WTC11 (cell line): ENCODE data around the gene TIMP4. TPM values are rescaled to one million over a fixed set of nuclear protein-coding genes. Genes with fewer than 3 reads are reported as not detected.

Source experiments
- ATAC-seq: fragments of 200-7000 bp; cut with Tn5 transposase; 2 replicates; pipeline ENCODE4 v1.10.0; 2021; ENCODE audit warnings: mild to moderate bottlenecking, moderate library complexity
- CTCF ChIA-PET: fragments of 300-600 bp; sonication (Branson Sonifier 250); formaldehyde crosslinking; loops from one replicate; lab custom pipeline; 2021; ENCODE audit warnings: antibody characterized with exemption; lab: Charles Lee
- POLR2A ChIA-PET: fragments of 350-600 bp; sonication (Branson Sonifier 250); formaldehyde crosslinking; loops from one replicate; lab custom pipeline; 2021; ENCODE audit warnings: antibody characterized with exemption; lab: Charles Lee
- DNase-seq: peaks from one replicate; pipeline ENCODE4 v3.0.0; 2021; ENCODE audit warnings: low spot score
- H3K27ac Mint-ChIP-seq: 2 replicates; pipeline ENCODE4 v1.8.0; 2021; ENCODE audit warnings: mixed read lengths
- H3K27me3 Mint-ChIP-seq: 2 replicates; pipeline ENCODE4 v1.8.0; 2021; ENCODE audit warnings: low read depth, mild to moderate bottlenecking, moderate library complexity, mixed read lengths
- H3K36me3 Mint-ChIP-seq: 2 replicates; pipeline ENCODE4 v1.8.0; 2021; ENCODE audit warnings: mixed read lengths
- H3K4me1 Mint-ChIP-seq: 2 replicates; pipeline ENCODE4 v1.8.0; 2022; ENCODE audit warnings: mixed read lengths
- H3K4me3 Mint-ChIP-seq: 2 replicates; pipeline ENCODE4 v1.8.0; 2021; ENCODE audit warnings: mild to moderate bottlenecking, moderate library complexity, mixed read lengths
- H3K9me3 Mint-ChIP-seq: 2 replicates; pipeline ENCODE4 v1.8.0; 2021; ENCODE audit warnings: mixed read lengths
- CBFB ChIP-seq: sonication (generic); formaldehyde crosslinking; IDR thresholded peaks from 2 replicates; pipeline ENCODE4 v1.8.1; 2022; ENCODE audit warnings: mild to moderate bottlenecking, low read depth, missing genetic modification reagents
- ESRRA ChIP-seq: sonication (generic); formaldehyde crosslinking; IDR thresholded peaks from 2 replicates; pipeline ENCODE4 v1.8.1; 2022; ENCODE audit warnings: mild to moderate bottlenecking, missing genetic modification reagents, borderline replicate concordance
- FOXP1 ChIP-seq: sonication (generic); formaldehyde crosslinking; IDR thresholded peaks from 2 replicates; pipeline ENCODE4 v1.8.0; 2022; ENCODE audit warnings: missing genetic modification reagents, mild to moderate bottlenecking, moderate library complexity, borderline replicate concordance
- HMGA2 ChIP-seq: fragments of 250-450 bp; sonication (Bioruptor Pico); IDR thresholded peaks from 2 replicates; pipeline ENCODE4 v1.4.0; 2021; ENCODE audit warnings: mild to moderate bottlenecking, moderate library complexity
- KAT7 ChIP-seq: sonication (generic); formaldehyde crosslinking; IDR thresholded peaks from 2 replicates; pipeline ENCODE4 v1.8.1; 2023; ENCODE audit warnings: missing genetic modification reagents, mild to moderate bottlenecking, borderline replicate concordance
- NFE2L1 ChIP-seq: sonication (generic); formaldehyde crosslinking; IDR thresholded peaks from 2 replicates; pipeline ENCODE4 v1.8.1; 2023; ENCODE audit warnings: missing genetic modification reagents
- PRRX2 ChIP-seq: fragments of 250-450 bp; sonication (Bioruptor Pico); IDR thresholded peaks from 2 replicates; pipeline ENCODE4 v1.8.0; 2021; ENCODE audit warnings: mild to moderate bottlenecking
- SMAD4 ChIP-seq: sonication (generic); formaldehyde crosslinking; IDR thresholded peaks from 2 replicates; pipeline ENCODE4 v1.8.0; 2022; ENCODE audit warnings: mild to moderate bottlenecking, missing genetic modification reagents
- ZNF121 ChIP-seq: sonication (generic); formaldehyde crosslinking; IDR thresholded peaks from 2 replicates; pipeline ENCODE4 v1.8.0; 2023; ENCODE audit warnings: missing genetic modification reagents
- ZNF317 ChIP-seq: sonication (generic); formaldehyde crosslinking; IDR thresholded peaks from 2 replicates; pipeline ENCODE4 v1.8.1; 2023; ENCODE audit warnings: low read depth, mild to moderate bottlenecking, moderate library complexity, missing genetic modification reagents, borderline replicate concordance
- total RNA-seq: library from RNA; stranded (reverse); gene quantifications from 3 replicates; pipeline ENCODE4 v1.2.3, GENCODE V29; 2021
- TF ChIP-seq, protein P1 (sequence below): sonication (generic); formaldehyde crosslinking; IDR thresholded peaks from 2 replicates; pipeline ENCODE4 v1.8.1; 2022; ENCODE audit warnings: low read depth, mild to moderate bottlenecking, moderate library complexity, missing genetic modification reagents, borderline replicate concordance
- TF ChIP-seq, protein P2 (sequence below): sonication (generic); formaldehyde crosslinking; IDR thresholded peaks from 2 replicates; pipeline ENCODE4 v1.8.1; 2023; ENCODE audit warnings: mild to moderate bottlenecking, missing genetic modification reagents
- TF ChIP-seq, protein P3 (sequence below): fragments of 250-450 bp; sonication (Bioruptor Pico); conservative IDR thresholded peaks from 2 replicates; pipeline ENCODE4 v1.9.0; 2021; ENCODE audit warnings: mild to moderate bottlenecking
- TF ChIP-seq, protein P4 (sequence below): sonication (generic); formaldehyde crosslinking; IDR thresholded peaks from 2 replicates; pipeline ENCODE4 v1.8.1; 2023; ENCODE audit warnings: mild to moderate bottlenecking, moderate library complexity, missing genetic modification reagents
- TF ChIP-seq, protein P5 (sequence below): fragments of 250-450 bp; sonication (Bioruptor Pico); IDR thresholded peaks from 2 replicates; pipeline ENCODE4 v1.9.0; 2021; ENCODE audit warnings: mild to moderate bottlenecking, borderline replicate concordance

Gene TIMP4
- total RNA-seq, 1 experiment from 2014 or later: 11.8 TPM

DNA sequence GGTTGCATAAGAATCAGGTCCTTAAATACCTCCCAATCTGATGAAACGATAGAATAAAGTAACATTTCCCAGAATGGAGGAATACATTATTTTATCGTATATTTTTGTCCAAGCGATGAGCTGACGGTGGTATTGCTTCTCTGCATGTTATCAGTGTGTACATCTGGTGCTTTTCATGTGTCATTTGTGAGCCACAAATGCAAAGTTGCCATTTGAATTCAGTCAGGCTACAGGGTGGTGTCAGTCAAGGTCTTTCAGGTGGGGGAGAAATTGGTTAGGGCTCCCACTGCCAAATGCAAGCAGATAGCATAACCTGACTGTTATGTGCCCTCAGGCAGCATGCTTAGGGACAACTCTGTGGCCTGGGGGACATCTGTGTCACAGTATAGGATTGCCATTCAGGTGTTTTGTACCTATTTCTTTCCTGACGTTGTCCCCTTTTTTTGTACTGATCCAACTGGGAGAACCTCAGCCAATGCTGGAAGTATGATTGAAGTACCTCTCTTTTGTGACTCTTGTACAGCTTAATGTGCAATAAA lies 26.5 kb upstream of the TIMP4 start:
- H3K27me3 Mint-ChIP-seq: no peaks in the 10 kb centered on the region
- ATAC-seq: no peak
- ChIA-PET POLR2A (interaction anchor here (0.6 kb wide), 1 partner anchor 273 kb away, joined by 3 read pairs; no protein-coding TSS in a partner anchor), CTCF (interaction anchor here (0.6 to 1.0 kb wide), 2 partner anchors 10 to 182 kb away, joined by 3 read pairs; no protein-coding TSS in a partner anchor)
- no peak for TF ChIP-seq PRRX2
- no peak for TF ChIP-seq ESRRA (CRISPR knock-in tag)
- TF ChIP-seq, protein P1, sequence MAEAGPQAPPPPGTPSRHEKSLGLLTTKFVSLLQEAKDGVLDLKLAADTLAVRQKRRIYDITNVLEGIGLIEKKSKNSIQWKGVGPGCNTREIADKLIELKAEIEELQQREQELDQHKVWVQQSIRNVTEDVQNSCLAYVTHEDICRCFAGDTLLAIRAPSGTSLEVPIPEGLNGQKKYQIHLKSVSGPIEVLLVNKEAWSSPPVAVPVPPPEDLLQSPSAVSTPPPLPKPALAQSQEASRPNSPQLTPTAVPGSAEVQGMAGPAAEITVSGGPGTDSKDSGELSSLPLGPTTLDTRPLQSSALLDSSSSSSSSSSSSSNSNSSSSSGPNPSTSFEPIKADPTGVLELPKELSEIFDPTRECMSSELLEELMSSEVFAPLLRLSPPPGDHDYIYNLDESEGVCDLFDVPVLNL (CRISPR knock-in tag): no peak
- TF ChIP-seq CBFB: no peak
- TF ChIP-seq, protein P2, sequence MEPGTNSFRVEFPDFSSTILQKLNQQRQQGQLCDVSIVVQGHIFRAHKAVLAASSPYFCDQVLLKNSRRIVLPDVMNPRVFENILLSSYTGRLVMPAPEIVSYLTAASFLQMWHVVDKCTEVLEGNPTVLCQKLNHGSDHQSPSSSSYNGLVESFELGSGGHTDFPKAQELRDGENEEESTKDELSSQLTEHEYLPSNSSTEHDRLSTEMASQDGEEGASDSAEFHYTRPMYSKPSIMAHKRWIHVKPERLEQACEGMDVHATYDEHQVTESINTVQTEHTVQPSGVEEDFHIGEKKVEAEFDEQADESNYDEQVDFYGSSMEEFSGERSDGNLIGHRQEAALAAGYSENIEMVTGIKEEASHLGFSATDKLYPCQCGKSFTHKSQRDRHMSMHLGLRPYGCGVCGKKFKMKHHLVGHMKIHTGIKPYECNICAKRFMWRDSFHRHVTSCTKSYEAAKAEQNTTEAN (CRISPR knock-in tag): no peak
- no peak overlapping the region for H3K27ac Mint-ChIP-seq
- no peak for DNase-seq
- no peaks in the 10 kb centered on the region for H3K36me3 Mint-ChIP-seq
- H3K4me1 Mint-ChIP-seq: no peaks in the 10 kb centered on the region
- H3K9me3 Mint-ChIP-seq: no peaks in the 10 kb centered on the region
- H3K4me3 Mint-ChIP-seq: no peak overlapping the region

DNA sequence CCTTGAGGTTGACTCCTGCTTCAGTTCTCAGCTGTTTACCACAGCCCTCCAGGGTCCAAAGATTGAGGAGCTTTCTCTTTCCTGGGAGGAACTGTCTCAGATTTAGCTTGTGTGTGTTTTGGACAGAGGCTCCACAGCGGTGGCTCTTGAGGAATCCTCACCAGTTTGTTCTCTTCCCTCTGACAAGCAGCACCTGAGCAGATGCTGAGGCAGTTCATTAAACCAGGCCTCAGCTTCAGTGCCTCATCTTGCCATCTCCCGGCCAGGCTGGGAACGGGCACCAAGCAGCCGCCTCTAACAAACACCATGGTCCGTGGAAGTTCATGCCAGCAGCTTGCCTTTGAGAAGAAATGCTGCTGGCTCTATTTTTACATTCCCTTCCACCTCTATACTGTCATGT lies 25.8 kb upstream of the TIMP4 start:
- ChIA-PET CTCF (interaction anchor here (0.6 to 1.8 kb wide), 2 partner anchors 49 to 183 kb away, joined by 3 to 7 read pairs; no protein-coding TSS in a partner anchor), POLR2A (no interaction called here)
- Mint-ChIP-seq H3K36me3 (no peaks in the 10 kb centered on the region), H3K4me1 (no peaks in the 10 kb centered on the region), H3K4me3 (no peak overlapping the region), H3K27me3 (no peaks in the 10 kb centered on the region), H3K27ac (no peak overlapping the region), H3K9me3 (no peaks in the 10 kb centered on the region)
- TF ChIP-seq, protein P3, sequence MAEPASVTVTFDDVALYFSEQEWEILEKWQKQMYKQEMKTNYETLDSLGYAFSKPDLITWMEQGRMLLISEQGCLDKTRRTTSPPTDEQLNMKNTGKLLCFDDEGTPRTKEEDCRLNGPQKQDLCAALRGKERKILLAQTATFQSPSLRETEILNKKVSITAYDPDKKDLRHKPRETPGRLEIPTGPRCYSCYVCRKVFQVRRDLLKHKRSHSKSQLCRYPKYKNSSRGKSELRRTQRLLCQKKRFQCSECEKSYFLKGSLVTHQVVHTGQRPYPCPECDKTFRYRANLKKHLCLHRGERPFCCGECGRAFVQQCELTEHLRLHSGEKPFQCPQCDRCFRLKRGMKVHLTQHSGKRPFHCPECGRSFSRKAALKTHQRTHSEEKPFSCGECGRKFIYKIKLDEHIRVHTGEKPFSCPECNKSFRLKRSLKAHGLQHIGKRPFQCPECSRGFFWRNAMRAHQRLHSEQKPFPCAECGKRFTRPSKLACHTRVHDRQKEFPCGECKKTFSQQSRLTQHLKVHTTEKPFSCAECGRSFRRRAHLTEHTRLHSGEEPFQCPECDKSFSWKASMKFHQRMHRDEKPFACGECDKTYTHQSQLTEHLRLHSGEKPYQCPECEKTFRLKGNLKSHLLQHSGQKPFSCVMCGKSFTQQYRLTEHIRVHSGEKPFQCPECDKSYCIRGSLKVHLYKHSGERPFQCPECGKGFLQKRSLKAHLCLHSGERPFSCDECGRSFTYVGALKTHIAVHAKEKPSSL (CRISPR knock-in tag): no peak
- TF ChIP-seq, protein P1 (CRISPR knock-in tag): no peak
- TF ChIP-seq KAT7 (CRISPR knock-in tag) (no peak), HMGA2 (CRISPR knock-in tag) (no peak), FOXP1 (no peak), ZNF121 (CRISPR knock-in tag) (no peak), ZNF317 (no peak)
- TF ChIP-seq, protein P4, sequence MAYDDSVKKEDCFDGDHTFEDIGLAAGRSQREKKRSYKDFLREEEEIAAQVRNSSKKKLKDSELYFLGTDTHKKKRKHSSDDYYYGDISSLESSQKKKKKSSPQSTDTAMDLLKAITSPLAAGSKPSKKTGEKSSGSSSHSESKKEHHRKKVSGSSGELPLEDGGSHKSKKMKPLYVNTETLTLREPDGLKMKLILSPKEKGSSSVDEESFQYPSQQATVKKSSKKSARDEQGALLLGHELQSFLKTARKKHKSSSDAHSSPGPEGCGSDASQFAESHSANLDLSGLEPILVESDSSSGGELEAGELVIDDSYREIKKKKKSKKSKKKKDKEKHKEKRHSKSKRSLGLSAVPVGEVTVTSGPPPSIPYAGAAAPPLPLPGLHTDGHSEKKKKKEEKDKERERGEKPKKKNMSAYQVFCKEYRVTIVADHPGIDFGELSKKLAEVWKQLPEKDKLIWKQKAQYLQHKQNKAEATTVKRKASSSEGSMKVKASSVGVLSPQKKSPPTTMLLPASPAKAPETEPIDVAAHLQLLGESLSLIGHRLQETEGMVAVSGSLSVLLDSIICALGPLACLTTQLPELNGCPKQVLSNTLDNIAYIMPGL (CRISPR knock-in tag): no peak
- ATAC-seq (no peak), DNase-seq (no peak)

DNA sequence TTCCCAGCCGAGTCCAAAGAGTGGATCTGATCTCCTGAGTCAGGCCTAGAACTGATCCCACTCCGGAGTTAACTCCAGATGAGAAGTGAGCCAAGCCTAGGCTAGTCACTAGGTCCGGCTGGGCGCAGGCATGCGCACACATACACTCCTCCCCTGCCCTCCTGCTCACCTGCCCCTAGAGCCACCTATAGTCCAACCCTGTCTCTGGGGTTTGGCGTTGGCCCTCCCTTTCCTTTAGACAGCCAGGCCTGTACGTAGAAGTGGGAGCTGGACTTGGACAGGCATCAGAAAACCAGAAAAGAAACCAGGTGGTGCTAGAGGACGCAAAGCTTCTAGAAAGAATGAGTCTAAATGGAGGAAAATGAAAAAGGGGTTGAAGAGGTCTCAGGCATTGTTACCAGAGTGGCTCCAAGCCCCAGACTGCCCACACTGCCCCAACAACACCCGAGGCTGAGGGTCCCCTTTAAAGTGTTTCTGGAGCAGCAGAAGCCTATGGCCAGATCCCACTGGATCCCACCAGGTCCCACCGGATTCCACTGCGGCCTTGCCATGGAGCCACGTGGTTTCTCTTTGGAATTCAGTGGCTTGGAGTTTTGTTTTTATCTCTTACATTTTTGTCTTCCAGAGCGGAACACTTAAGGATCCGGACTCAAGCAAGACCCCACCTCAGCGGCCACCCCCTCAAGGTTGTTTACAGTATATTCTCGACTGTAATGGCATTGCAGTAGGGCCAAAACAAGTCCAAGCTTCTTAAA lies 24.2 kb upstream of the TIMP4 start:
- ChIA-PET POLR2A (no interaction called here), CTCF (interaction anchor here (1.8 kb wide), 1 partner anchor 47 kb away, joined by 7 read pairs; no protein-coding TSS in a partner anchor)
- Mint-ChIP-seq H3K4me1 (no peaks in the 10 kb centered on the region), H3K4me3 (no peak overlapping the region), H3K9me3 (no peaks in the 10 kb centered on the region), H3K36me3 (no peaks in the 10 kb centered on the region), H3K27ac (peak overlapping the region; percentile 31; the same call in 1 of the 2 replicates), H3K27me3 (no peaks in the 10 kb centered on the region)
- ATAC-seq: no peak; the same call in 1 of the 2 replicates
- no peak for DNase-seq
- no peak for TF ChIP-seq SMAD4 (CRISPR knock-in tag)
- TF ChIP-seq NFE2L1 (CRISPR knock-in tag): no peak
- TF ChIP-seq, protein P3 (CRISPR knock-in tag): no peak
- TF ChIP-seq, protein P5, sequence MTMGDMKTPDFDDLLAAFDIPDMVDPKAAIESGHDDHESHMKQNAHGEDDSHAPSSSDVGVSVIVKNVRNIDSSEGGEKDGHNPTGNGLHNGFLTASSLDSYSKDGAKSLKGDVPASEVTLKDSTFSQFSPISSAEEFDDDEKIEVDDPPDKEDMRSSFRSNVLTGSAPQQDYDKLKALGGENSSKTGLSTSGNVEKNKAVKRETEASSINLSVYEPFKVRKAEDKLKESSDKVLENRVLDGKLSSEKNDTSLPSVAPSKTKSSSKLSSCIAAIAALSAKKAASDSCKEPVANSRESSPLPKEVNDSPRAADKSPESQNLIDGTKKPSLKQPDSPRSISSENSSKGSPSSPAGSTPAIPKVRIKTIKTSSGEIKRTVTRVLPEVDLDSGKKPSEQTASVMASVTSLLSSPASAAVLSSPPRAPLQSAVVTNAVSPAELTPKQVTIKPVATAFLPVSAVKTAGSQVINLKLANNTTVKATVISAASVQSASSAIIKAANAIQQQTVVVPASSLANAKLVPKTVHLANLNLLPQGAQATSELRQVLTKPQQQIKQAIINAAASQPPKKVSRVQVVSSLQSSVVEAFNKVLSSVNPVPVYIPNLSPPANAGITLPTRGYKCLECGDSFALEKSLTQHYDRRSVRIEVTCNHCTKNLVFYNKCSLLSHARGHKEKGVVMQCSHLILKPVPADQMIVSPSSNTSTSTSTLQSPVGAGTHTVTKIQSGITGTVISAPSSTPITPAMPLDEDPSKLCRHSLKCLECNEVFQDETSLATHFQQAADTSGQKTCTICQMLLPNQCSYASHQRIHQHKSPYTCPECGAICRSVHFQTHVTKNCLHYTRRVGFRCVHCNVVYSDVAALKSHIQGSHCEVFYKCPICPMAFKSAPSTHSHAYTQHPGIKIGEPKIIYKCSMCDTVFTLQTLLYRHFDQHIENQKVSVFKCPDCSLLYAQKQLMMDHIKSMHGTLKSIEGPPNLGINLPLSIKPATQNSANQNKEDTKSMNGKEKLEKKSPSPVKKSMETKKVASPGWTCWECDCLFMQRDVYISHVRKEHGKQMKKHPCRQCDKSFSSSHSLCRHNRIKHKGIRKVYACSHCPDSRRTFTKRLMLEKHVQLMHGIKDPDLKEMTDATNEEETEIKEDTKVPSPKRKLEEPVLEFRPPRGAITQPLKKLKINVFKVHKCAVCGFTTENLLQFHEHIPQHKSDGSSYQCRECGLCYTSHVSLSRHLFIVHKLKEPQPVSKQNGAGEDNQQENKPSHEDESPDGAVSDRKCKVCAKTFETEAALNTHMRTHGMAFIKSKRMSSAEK: no peak
